Measurements from ENCODE around the gene FPR1. TPM values are rescaled to one million over a fixed set of nuclear protein-coding genes. Genes with fewer than 3 reads are reported as not detected.

FPR1 gene
- total and polyA plus RNA-seq, 2 of the 8 experiments (the other 6 are each of a cell fraction or from before 2014, with no cell fraction given), result 0.11 TPM; not detected in 1

DNA sequence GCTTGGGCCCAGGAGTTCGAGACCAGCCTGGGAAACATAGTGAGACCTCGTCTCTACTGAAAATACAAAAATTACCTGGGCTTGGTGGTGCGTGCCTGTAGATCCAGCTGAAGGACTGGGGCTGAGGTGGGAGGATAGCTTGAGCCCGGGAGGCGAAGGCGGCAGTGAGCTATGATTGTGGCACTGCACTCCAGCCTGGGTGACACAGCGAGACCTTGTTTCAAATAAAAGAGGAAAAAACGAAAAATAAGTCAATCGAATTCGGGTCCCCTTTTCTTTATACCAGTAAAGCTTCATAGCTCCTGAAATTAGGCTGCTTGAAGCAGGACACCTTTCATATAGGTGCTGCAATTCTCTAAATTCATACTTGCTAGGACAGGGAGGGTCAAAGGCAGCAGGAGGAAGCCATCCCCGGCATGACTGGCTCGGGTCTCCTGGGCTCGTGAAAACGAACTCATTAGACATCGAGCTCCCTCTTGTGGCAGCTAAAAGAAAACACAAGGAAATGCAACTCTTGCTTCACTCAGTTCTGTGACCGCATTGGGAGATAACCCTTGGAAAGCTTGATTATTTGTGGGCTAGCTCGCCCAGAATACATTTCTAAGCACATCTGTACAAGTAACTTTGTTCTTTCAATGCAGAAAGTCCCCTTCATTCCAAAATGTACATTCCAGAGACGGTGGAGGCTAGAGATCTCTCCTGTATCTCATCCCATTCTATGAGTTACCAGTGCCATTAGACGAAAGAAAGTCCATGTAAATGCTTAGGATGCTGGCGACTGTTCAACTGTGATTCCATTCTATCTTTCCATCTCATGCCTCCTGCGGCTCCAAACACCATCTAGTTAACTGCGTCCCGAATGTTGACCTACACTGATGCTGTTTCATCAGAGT is 26.1 kb upstream of the FPR1 start:
- Histone ChIP-seq H2BK20ac (ENCODE audit: low read length) (no peak overlapping the region), H4K20me1 (replicated peaks in 1 of 2; ENCODE audit: control insufficient read depth in 1 of 2, insufficient read depth in 2 of 2, low read length in 2 of 2) (no peaks in the 10 kb centered on the region), H3K56ac (replicated peaks; ENCODE audit: insufficient read length, low read depth, low read length) (no peak overlapping the region), H3K36me3 (ENCODE audit: control insufficient read depth in 2 of 4, insufficient read depth in 4 of 4, low read length in 3 of 4) (no peaks in the 10 kb centered on the region), H3K23ac (ENCODE audit: insufficient read length) (no peak overlapping the region), H4K91ac (replicated peaks; ENCODE audit: insufficient read length, low read length) (no peak overlapping the region), H3K9me3 (ENCODE audit: insufficient read depth in 2 of 2, low read depth in 1 of 2, low read length in 1 of 2) (no peaks in the 10 kb centered on the region), H3K4ac (replicated peaks; ENCODE audit: insufficient read length, low read depth, low read length) (no peak overlapping the region), H2BK15ac (ENCODE audit: low read length) (no peak overlapping the region), H2AK5ac (ENCODE audit: low read depth, low read length) (no peak overlapping the region), H3K4me3 (ENCODE audit: extremely low read depth in 1 of 4, insufficient read depth in 2 of 4, low read depth in 3 of 4, low read length in 4 of 4) (no peak overlapping the region), H3K23me2 (ENCODE audit: low read depth, low read length) (no peaks in the 10 kb centered on the region), H3K27ac (ENCODE audit: low read depth, low read length) (no peak overlapping the region), H4K5ac (ENCODE audit: insufficient read length, low read depth, low read length) (no peak overlapping the region), H2AFZ (ENCODE audit: low read length) (peak overlapping the region; percentile 99), H3K4me1 (replicated peaks in 1 of 4; ENCODE audit: control insufficient read depth in 3 of 4, insufficient read depth in 4 of 4, low read length in 3 of 4) (no peaks in the 10 kb centered on the region), H3K79me2 (ENCODE audit: control insufficient read depth in 1 of 2, insufficient read depth in 2 of 2, low read length in 2 of 2) (no peaks in the 10 kb centered on the region), H2BK120ac (replicated peaks; ENCODE audit: low read depth, low read length) (no peak overlapping the region), H3K14ac (ENCODE audit: insufficient read length) (no peak overlapping the region), H4K8ac (ENCODE audit: extremely low read depth, insufficient read depth, low read length) (peak overlapping the region; percentile 18; the same call in 1 of the 2 replicates), H2BK5ac (ENCODE audit: low read depth, low read length) (no peak overlapping the region), H3K79me1 (ENCODE audit: low read depth, low read length) (no peaks in the 10 kb centered on the region), H3K4me2 (ENCODE audit: insufficient read depth in 1 of 2, low read depth in 2 of 2, low read length in 2 of 2) (no peak overlapping the region), H3K9ac (replicated peaks in 1 of 4; ENCODE audit: extremely low read depth in 1 of 4, low read depth in 3 of 4, low read length in 3 of 4) (no peak overlapping the region), H3K27me3 (replicated peaks in 1 of 4; ENCODE audit: control insufficient read depth in 3 of 4, extremely low read depth in 1 of 4, insufficient read depth in 3 of 4, low read length in 3 of 4) (no peaks in the 10 kb centered on the region; a peak in 1 of 7 replicates), H2BK12ac (ENCODE audit: low read depth, low read length) (no peak overlapping the region; the same call in none of the 2 replicates), H3K18ac (ENCODE audit: extremely low read depth, low read length) (no peak overlapping the region)
- FAIRE-seq (peak; percentile 93), DNase-seq (ENCODE audit: low read depth in 1 of 2, low spot score in 2 of 2) (peak; percentile 50 to 51)
- ChIA-PET CTCF (ENCODE audit: partially characterized antibody) (interaction anchor here (0.5 to 2.9 kb wide), 44 partner anchors 9 to 482 kb away, joined by 3 to 17 read pairs (median 5); partner anchors contain the start of gene SPACA6), POLR2A (ENCODE audit: partially characterized antibody) (interaction anchor here (1.2 to 1.5 kb wide), 2 partner anchors 74 to 90 kb away, joined by 3 to 4 read pairs; no protein-coding TSS in a partner anchor)
- 41% methylated on average over 23 of the region's 23 CpGs; no CpG with 5 or more reads in 1 of the 2 experiments for WGBS, 2 experiments (ENCODE audit: extremely low coverage in 1 of 2, insufficient coverage in 1 of 2, insufficient read length in 1 of 2, insufficient replicate concordance in 2 of 2, low coverage in 1 of 2, low lambda C conversion rate in 2 of 2, missing lambda C conversion rate in 1 of 2)
- TF ChIP-seq, protein P1, sequence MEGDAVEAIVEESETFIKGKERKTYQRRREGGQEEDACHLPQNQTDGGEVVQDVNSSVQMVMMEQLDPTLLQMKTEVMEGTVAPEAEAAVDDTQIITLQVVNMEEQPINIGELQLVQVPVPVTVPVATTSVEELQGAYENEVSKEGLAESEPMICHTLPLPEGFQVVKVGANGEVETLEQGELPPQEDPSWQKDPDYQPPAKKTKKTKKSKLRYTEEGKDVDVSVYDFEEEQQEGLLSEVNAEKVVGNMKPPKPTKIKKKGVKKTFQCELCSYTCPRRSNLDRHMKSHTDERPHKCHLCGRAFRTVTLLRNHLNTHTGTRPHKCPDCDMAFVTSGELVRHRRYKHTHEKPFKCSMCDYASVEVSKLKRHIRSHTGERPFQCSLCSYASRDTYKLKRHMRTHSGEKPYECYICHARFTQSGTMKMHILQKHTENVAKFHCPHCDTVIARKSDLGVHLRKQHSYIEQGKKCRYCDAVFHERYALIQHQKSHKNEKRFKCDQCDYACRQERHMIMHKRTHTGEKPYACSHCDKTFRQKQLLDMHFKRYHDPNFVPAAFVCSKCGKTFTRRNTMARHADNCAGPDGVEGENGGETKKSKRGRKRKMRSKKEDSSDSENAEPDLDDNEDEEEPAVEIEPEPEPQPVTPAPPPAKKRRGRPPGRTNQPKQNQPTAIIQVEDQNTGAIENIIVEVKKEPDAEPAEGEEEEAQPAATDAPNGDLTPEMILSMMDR (IDR thresholded peaks at IDR 0.05; ENCODE audit: control extremely low read depth in 1 of 3, insufficient read depth in 1 of 3, low read depth in 1 of 3, low read length in 3 of 3), result peak; percentile 47 to 83 (median 81)
- no peak for TF ChIP-seq SRF (IDR thresholded peaks at IDR 0.05; ENCODE audit: low read depth, low read length)
- TF ChIP-seq TAF1 (IDR thresholded peaks at IDR 0.05; ENCODE audit: low read depth, low read length), result no peak
- TF ChIP-seq RFX5 (IDR thresholded peaks at IDR 0.05; ENCODE audit: borderline replicate concordance, low read depth, low read length), result no peak
- no peak for TF ChIP-seq FOSL1 (IDR thresholded peaks at IDR 0.05; ENCODE audit: insufficient read depth, low read depth, low read length)
- TF ChIP-seq BACH1 (IDR thresholded peaks at IDR 0.05; ENCODE audit: low read length), result no peak
- TF ChIP-seq SIN3A (conservative IDR thresholded peaks at IDR 0.05 in 1 of 2, IDR thresholded peaks at IDR 0.05 in 1 of 2; ENCODE audit: low read depth in 1 of 2, low read length in 2 of 2), result no peak
- TF ChIP-seq CBX5 (IDR thresholded peaks at IDR 0.05; ENCODE audit: low read depth, low read length), result no peak
- no peak for TF ChIP-seq ASH2L (IDR thresholded peaks at IDR 0.05; ENCODE audit: low read length)
